PC-9 (cell line): ENCODE data around the gene PEX11A. TPM values are rescaled to one million over a fixed set of nuclear protein-coding genes. Genes with fewer than 3 reads are reported as not detected.

Experiments used
- BruUV-seq: library from RNA; stranded (reverse); fragments of 400-500 nt; replicated peaks from 2 replicates; lab custom pipeline; 2021; lab: Mats Ljungman, UMichigan
- CTCF ChIA-PET: fragments of 300-600 bp; sonication (Branson Sonifier 250); formaldehyde crosslinking; loops from one replicate; lab custom pipeline; 2022; ENCODE audit warnings: antibody characterized with exemption; lab: Charles Lee
- POLR2A ChIA-PET: fragments of 300-600 bp; sonication (Branson Sonifier 250); formaldehyde crosslinking; loops from one replicate; lab custom pipeline; 2022; ENCODE audit warnings: antibody characterized with exemption; ENCODE audit not compliant: unreplicated experiment; lab: Charles Lee
- DNase-seq, 2 experiments: peaks; one replicate each; pipeline versions ENCODE4 v3.0.0 to v3.0.0-alpha.2; 2015 to 2022; ENCODE audit warnings: mixed read lengths in 1 of 2
- H2AFZ ChIP-seq: fragments of 200-600 bp; sonication (generic); 2 replicates; pipeline ENCODE4 v1.8.1; 2017; ENCODE audit warnings: antibody characterized with exemption
- H3F3A ChIP-seq: fragments of 200-600 bp; sonication (generic); 2 replicates; pipeline ENCODE4 v1.8.1; 2017; ENCODE audit warnings: antibody characterized with exemption, mild to moderate bottlenecking, low read depth; ENCODE audit not compliant: insufficient read depth
- H3K27ac ChIP-seq: fragments of 200-600 bp; sonication (generic); 2 replicates; pipeline ENCODE4 v1.6.1; 2016; ENCODE audit warnings: mixed run types
- H3K27me3 ChIP-seq: fragments of 200-600 bp; sonication (generic); 2 replicates; pipeline ENCODE4 v1.6.1; 2016; ENCODE audit warnings: low read depth, mixed run types; ENCODE audit not compliant: insufficient read depth
- H3K36me3 ChIP-seq: fragments of 200-600 bp; sonication (generic); 2 replicates; pipeline ENCODE4 v1.6.1; 2016; ENCODE audit warnings: low read depth, mixed run types
- H3K4me1 ChIP-seq: fragments of 200-600 bp; sonication (generic); replicated peaks from 2 replicates; pipeline ENCODE4 v1.6.1; 2016; ENCODE audit warnings: mixed run types; ENCODE audit not compliant: insufficient read depth
- H3K4me2 ChIP-seq: fragments of 200-600 bp; sonication (generic); 2 replicates; pipeline ENCODE4 v1.6.1; 2017; ENCODE audit warnings: mixed run types
- H3K4me3 ChIP-seq: fragments of 200-600 bp; sonication (generic); 2 replicates; pipeline ENCODE4 v1.6.1; 2016; ENCODE audit warnings: mixed run types
- H3K79me2 ChIP-seq: fragments of 200-600 bp; sonication (generic); 2 replicates; pipeline ENCODE4 v1.6.1; 2017; ENCODE audit warnings: low read depth, mixed run types
- H3K9me2 ChIP-seq: fragments of 200-600 bp; sonication (generic); 2 replicates; pipeline ENCODE4 v1.8.1; 2017; ENCODE audit warnings: mild to moderate bottlenecking; ENCODE audit not compliant: insufficient read depth
- H3K9me3 ChIP-seq: fragments of 200-600 bp; sonication (generic); 2 replicates; pipeline ENCODE4 v1.8.1; 2016; ENCODE audit warnings: low read depth; ENCODE audit not compliant: insufficient read depth
- H4K20me1 ChIP-seq: fragments of 200-600 bp; sonication (generic); 2 replicates; pipeline ENCODE4 v1.8.1; 2017; ENCODE audit not compliant: insufficient read depth
- EZH2 ChIP-seq: fragments of 200-600 bp; sonication (generic); IDR thresholded peaks from 2 replicates; pipeline ENCODE4 v1.8.0; 2017; ENCODE audit warnings: antibody characterized with exemption, low read depth
- intact Hi-C: fragments of 100-400 bp; cut with micrococcal nuclease; formaldehyde crosslinking; loops from one replicate; pipeline ENCODE4 v1.10.0; 2022; ENCODE audit not compliant: unreplicated experiment
- total RNA-seq: library from RNA; stranded (reverse); gene quantifications from 2 replicates; pipeline ENCODE4 v1.2.3, GENCODE V29; 2021
- TF ChIP-seq, protein P1 (sequence below): fragments of 200-600 bp; sonication (generic); conservative IDR thresholded peaks from 2 replicates; pipeline ENCODE4 v1.6.1; 2017; ENCODE audit warnings: mixed run types, antibody characterized with exemption, mild to moderate bottlenecking, moderate library complexity

The PEX11A gene
- total RNA-seq, 1 experiment from 2014 or later, result 12.8 TPM

DNA sequence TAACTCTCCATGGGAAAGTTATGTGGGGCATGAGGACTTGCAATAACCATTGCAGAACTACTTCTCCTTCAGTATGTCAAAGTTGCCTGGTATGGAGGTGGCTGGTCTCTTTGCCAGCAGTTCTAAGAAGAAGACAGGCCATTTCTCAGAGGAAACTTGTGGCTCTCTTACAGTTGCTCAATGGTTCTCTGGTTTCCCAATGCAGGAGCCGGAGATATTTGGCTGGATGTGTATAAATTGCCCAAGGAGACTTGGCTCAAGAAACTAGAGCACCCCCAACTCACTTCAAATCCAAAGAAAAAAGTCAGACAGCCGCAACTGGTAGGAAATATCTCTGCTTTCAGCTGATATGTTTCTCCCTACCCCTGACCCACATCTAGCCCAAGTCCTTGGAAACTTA lies 24.2 kb upstream of the PEX11A start:
- no peaks in the 10 kb centered on the region for H3F3A ChIP-seq
- no peaks in the 10 kb centered on the region for H3K27me3 ChIP-seq
- H3K9me2 ChIP-seq, result no peaks in the 10 kb centered on the region
- no TSS peak for BruUV-seq
- H3K4me2 ChIP-seq, result no peak overlapping the region
- H3K9me3 ChIP-seq, result no peaks in the 10 kb centered on the region
- no peaks in the 10 kb centered on the region for H3K79me2 ChIP-seq
- ChIA-PET POLR2A (no interaction called here), CTCF (no interaction called here)
- no peak overlapping the region for H2AFZ ChIP-seq
- DNase-seq, result no peak
- H4K20me1 ChIP-seq, result no peaks in the 10 kb centered on the region
- no peak overlapping the region for H3K4me3 ChIP-seq
- intact Hi-C loops, result no loop called here
- TF ChIP-seq, protein P1, sequence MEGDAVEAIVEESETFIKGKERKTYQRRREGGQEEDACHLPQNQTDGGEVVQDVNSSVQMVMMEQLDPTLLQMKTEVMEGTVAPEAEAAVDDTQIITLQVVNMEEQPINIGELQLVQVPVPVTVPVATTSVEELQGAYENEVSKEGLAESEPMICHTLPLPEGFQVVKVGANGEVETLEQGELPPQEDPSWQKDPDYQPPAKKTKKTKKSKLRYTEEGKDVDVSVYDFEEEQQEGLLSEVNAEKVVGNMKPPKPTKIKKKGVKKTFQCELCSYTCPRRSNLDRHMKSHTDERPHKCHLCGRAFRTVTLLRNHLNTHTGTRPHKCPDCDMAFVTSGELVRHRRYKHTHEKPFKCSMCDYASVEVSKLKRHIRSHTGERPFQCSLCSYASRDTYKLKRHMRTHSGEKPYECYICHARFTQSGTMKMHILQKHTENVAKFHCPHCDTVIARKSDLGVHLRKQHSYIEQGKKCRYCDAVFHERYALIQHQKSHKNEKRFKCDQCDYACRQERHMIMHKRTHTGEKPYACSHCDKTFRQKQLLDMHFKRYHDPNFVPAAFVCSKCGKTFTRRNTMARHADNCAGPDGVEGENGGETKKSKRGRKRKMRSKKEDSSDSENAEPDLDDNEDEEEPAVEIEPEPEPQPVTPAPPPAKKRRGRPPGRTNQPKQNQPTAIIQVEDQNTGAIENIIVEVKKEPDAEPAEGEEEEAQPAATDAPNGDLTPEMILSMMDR, result no peak
- no peak for TF ChIP-seq EZH2
- no peak overlapping the region for H3K27ac ChIP-seq
- H3K4me1 ChIP-seq, result no peaks in the 10 kb centered on the region
- no peaks in the 10 kb centered on the region for H3K36me3 ChIP-seq

DNA sequence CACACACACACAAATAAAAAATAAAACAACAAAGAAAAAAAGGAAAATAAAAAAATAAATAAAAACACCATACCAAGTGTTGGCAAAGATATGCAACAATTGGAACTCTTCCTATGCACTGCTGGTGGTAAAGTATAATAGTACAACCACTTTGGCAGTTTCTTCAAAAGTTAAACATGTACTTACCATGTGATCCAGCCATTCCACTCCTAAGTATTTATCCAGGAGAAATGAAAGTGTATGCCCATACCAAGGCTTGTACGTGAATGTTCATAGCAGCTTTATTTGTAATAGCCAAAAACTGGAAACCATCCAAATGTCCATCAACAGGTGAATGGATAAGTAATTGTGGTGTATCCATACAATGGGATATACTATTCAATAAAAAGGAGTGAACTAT lies 17.0 kb upstream of the PEX11A start:
- no peak for DNase-seq
- Histone ChIP-seq H2AFZ (no peak overlapping the region), H3K4me1 (no peaks in the 10 kb centered on the region), H3K4me3 (no peak overlapping the region), H3K36me3 (no peaks in the 10 kb centered on the region), H4K20me1 (no peaks in the 10 kb centered on the region), H3K4me2 (no peak overlapping the region), H3K9me2 (no peaks in the 10 kb centered on the region), H3K27me3 (no peaks in the 10 kb centered on the region), H3K79me2 (no peaks in the 10 kb centered on the region), H3K27ac (no peak overlapping the region), H3F3A (no peaks in the 10 kb centered on the region), H3K9me3 (no peaks in the 10 kb centered on the region)
- CTCF ChIA-PET, result no interaction called here
- intact Hi-C loops, result no loop called here
- TF ChIP-seq, protein P1, result no peak
- no peak for TF ChIP-seq EZH2
- no TSS peak for BruUV-seq
- POLR2A ChIA-PET, result no interaction called here

DNA sequence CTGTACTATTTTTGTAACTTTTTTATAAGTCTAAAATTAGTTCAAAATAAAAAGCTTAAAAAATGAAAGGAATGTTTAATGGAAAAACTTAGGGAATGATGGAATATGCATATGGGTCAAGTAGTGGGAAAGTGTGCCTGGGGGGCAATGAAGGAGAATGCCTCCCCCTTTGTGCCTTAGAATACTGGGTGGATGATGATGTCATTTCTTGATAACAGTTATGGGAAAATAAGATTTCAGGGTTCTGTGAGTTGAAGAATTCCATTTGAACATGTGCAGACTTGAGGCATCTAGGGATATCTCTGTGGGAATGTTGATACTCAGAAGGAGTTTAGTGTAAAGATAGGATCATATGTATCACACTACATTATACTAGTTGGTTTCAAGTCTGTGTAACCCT lies 13.9 kb upstream of the PEX11A start:
- DNase-seq, result no peak
- CTCF ChIA-PET, result no interaction called here
- intact Hi-C loops, result no loop called here
- H3K27ac ChIP-seq, result no peak overlapping the region
- no peaks in the 10 kb centered on the region for H3F3A ChIP-seq
- no peaks in the 10 kb centered on the region for H3K27me3 ChIP-seq
- no peaks in the 10 kb centered on the region for H4K20me1 ChIP-seq
- H3K36me3 ChIP-seq, result no peaks in the 10 kb centered on the region
- no peaks in the 10 kb centered on the region for H3K9me2 ChIP-seq
- BruUV-seq, result no TSS peak
- H3K4me3 ChIP-seq, result no peak overlapping the region
- H2AFZ ChIP-seq, result no peak overlapping the region
- TF ChIP-seq EZH2, result no peak
- TF ChIP-seq, protein P1, result no peak
- H3K9me3 ChIP-seq, result no peaks in the 10 kb centered on the region
- H3K79me2 ChIP-seq, result no peaks in the 10 kb centered on the region
- no peak overlapping the region for H3K4me2 ChIP-seq
- POLR2A ChIA-PET, result no interaction called here
- H3K4me1 ChIP-seq, result no peaks in the 10 kb centered on the region
